ENCODE results near the gene ERC1.

ERC1 gene

DNA sequence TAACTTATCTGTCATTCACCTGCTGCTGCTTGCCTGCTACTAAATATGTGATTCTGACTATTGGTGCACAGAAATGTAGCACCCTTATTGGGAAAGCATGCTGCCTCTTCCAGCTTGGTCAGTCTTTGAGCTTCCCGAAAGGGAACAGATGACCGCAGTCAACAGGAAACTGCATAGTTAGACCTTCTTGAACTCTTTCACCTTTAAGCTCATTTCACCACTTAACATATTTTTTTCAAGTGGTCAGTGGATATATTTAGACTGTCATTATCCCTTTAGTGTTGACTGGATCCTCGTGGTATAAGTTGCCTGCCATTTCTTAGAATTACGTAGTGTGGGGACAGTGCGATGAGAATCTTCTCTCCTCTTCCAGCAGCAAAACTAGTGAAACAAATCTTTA lies 378.4 kb downstream of the ERC1 start:
- DNase-seq = no peak

- no peak for DNase-seq
These were observed 379.0 kb downstream of the ERC1 start for GRCh38 chr12:1369938-1370500.

GRCh38 chr12:1373901-1374735 lies 383.1 kb downstream of the ERC1 start:
- no peak for DNase-seq

- no peak for DNase-seq
These were observed 384.3 kb downstream of the ERC1 start for GRCh38 chr12:1375323-1375722.

GRCh38 chr12:1377117-1377516 lies 386.1 kb downstream of the ERC1 start:
- no peak for DNase-seq

DNA sequence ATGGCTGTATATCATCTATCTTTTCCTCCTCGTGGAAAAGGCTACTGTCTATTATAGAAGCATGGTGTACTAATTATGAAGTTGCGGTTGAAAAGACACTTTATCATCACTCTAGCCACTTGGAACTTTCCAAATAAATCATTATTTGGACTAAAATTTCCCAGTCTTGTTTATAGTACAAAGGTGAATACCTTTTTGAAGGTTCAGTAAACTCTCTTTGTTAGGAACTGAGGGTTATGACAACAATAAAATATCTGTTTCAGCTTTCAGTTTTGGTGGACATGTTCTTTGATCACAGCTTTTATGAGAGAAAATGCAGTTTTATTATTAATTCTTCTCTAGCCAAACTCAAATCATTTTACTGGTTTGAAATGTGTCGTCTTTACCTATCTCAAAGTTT lies 386.7 kb downstream of the ERC1 start:
- DNase-seq = no peak

DNA sequence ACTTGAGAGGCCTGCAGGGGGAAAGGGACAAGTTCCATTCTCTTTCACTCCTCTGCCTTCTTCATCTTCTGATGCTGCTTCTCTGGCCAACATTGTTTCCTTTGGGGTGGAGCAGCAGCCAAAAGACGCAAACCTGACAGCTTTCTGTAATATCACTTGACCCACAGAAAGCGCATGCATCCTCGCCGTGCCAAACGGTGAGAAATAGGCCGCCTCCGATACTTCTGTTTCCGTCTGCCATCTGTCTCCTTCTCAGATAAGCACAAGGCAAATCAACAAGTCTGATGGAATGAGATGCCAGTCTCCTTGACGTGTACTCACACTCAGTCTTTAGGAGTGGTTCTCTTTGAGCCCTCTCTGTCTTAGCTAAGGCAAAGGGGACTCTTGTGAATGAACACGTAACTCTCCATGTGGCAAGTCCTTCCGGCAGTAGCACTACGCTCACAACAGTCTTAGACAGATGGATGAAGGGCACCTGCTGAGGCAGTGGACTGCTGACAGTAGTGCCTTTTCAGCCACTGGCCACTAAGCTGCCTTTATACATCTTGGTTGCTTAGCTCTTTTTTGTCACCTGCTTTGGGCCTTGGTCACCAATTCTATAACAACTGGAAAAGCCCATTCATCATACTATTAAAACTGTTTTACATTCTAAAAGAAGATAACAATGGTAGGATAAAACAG lies 389.3 kb downstream of the ERC1 start:
- DNase-seq = no peak

DNA sequence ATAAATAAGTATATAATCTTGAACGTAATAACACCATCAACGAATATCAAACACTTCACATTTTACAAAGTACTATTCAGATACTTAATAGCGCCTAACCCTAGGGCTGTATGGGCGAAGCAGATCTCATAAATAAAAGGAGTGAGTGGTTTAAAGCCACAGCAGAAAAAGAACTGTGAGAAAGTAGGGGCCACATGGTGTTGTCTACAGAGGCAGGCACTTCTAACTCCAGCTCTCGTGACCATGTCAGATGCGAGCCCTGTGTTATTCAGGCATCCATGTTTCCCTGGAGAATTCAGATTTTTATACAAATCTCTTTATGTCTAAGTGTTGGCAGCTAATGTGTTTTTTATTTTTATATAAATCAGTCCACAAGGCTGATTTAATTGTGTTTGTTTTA lies 391.1 kb downstream of the ERC1 start:
- no peak for DNase-seq

DNA sequence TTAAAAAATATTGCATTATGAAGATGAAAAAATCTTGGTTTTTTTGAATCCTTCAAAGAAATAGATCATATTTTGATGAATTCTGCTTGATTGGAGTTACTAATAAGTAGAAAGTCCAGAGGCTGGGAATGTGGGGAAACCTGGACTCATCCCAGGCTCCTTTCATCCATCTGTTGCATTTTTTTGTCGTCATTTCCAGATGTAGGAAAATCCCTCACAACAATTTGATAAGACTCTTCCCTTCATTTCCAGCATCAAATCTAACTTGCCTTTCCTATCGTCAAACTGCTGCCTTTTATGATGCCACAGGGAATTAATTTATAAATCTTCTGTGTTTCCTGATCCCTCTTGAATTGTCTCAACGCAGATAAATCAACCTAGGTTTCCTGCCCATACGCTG lies 391.8 kb downstream of the ERC1 start:
- no peak for DNase-seq

GRCh38 chr12:1383758-1384157 lies 392.7 kb downstream of the ERC1 start:
- no peak for DNase-seq

- DNase-seq = no peak
These were observed 393.9 kb downstream of the ERC1 start for GRCh38 chr12:1384910-1385309.

DNA sequence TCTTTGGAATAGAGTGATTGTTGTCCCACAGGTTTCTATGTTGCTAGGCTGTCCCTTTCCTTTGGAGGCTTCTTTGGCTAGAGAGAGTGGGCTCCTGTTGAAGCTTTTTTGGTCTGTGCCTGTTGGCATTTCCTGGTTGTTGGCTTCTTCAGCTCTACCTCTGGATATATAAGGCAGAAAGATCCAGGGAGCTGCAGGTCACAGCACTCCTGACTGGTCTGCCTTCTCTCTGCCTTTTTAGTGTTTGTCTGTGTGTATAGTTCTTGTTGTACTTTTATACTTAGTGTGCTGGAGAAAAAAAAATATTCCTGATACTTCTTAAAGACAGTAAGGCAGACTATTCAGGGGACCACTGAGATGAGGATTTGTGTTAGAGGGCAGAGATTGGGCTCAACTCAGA lies 400.7 kb downstream of the ERC1 start:
- no peak for DNase-seq

DNA sequence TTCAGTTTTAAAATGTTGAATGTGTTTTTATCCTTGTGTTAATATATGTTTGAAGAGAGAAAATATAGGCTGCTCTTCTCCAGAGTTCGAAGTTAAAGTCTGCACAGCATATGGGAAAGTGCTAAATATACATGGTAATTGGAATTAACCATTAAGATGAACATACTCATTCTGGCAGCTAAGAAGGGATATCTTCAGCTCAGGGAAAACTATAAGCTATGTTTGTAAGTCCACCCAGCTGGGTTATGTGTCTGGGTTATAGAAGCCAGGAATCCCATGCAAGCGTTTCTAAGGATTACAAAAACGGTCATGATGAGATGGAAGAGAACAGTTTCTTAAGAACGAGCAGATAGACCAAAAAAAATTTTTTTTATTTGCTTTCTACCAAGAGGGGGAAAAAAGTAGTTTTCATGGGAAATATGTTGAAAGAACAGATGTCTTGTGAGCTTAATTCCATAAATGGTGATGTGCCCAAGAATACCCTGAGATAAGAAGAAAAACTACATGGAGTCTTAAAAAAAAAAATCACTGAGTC lies 404.5 kb downstream of the ERC1 start:
- DNase-seq = no peak

- no peak for DNase-seq
These were observed 407.6 kb downstream of the ERC1 start for GRCh38 chr12:1398673-1399072.

GRCh38 chr12:1401891-1402290 lies 410.9 kb downstream of the ERC1 start:
- DNase-seq = no peak

GRCh38 chr12:1403417-1403816 lies 412.4 kb downstream of the ERC1 start:
- no peak for DNase-seq

DNA sequence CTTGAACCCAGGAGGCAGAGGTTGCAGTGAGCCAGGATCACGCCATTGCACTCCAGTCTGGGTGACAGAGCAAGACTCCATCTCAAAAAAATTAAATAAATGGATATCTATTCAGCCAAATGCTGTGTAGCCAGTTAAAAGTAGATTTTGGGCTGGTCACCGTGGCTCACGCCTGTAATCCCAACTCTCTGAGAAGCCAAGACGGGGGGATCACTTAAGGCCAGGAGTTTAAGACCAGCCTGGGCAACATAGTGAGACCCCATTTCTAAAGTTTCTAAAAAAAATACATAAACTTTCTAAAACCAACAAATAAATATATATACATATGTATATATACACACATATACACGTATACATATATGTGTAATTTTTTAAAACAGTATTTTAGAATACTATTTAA lies 414.6 kb downstream of the ERC1 start:
- DNase-seq = no peak

- no peak for DNase-seq
These were observed 419.8 kb downstream of the ERC1 start for GRCh38 chr12:1410794-1411193.

DNA sequence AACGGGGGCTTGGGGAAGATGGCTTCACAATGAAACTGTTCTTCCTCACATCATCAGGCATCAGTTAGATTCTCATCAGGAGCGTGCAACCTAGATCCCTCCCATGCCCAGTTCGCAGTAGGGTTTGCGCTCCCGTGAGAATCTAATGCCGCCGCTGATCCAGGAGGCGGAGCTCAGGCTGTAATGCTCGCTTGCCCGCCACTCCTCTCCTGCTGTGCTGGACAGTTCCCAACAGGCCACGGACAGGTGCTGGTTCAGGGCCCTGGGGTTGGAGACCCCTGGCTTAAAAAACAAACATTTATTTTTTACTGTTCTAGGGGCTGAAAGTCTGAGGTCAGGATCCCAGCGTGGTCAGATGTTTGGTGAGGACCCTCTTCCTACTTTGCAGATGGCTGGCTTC lies 422.9 kb downstream of the ERC1 start:
- DNase-seq = no peak

DNA sequence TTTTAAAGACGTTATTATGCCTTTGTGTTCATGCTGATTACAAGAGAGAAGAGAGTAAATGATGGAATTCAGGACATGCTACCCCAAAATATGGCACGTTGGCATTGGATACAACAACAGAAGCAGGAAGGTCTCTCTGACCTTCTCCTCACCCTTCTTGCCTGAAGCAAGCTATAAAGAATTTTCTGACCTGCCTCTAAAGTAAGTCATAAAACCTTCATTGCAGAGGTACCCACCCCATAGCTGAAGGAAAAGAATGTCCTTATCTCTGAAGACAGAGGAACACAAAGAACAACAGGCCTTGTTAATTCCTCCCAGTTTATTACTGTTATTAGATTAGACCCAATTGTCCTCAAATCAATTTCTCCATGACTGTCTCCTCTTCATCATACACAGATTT lies 427.1 kb downstream of the ERC1 start:
- no peak for DNase-seq

GRCh38 chr12:1419849-1420371 lies 428.9 kb downstream of the ERC1 start:
- no peak for DNase-seq

- no peak for DNase-seq
These were observed 430.2 kb downstream of the ERC1 start for GRCh38 chr12:1421091-1421846.

All from NCI-H1105 (cell line).